HepG2 (cell line): ENCODE data around the gene GUK1. TPM values are rescaled to one million over a fixed set of nuclear protein-coding genes. Genes with fewer than 3 reads are reported as not detected.

ENCODE experiments used
- ARNTL ChIP-seq: sonication (generic); formaldehyde crosslinking; IDR thresholded peaks from 2 replicates; pipeline ENCODE4 v1.4.0; 2020; ENCODE audit warnings: mild to moderate bottlenecking, missing genetic modification reagents
- MEF2D ChIP-seq: sonication (generic); formaldehyde crosslinking; IDR thresholded peaks from 2 replicates; pipeline ENCODE4 v1.5.1; 2020; ENCODE audit warnings: mild to moderate bottlenecking, missing genetic modification reagents
- MIER2 ChIP-seq: IDR thresholded peaks from 2 replicates; pipeline ENCODE4 v1.6.1; 2016; ENCODE audit warnings: missing biosample characterization, missing genetic modification reagents
- MYNN ChIP-seq: sonication (generic); formaldehyde crosslinking; IDR thresholded peaks from 2 replicates; pipeline ENCODE4 v1.4.0; 2020; ENCODE audit warnings: mild to moderate bottlenecking, low read depth, missing genetic modification reagents
- PAF1 ChIP-seq: IDR thresholded peaks from 2 replicates; pipeline ENCODE4 v1.6.1; 2016; ENCODE audit warnings: missing genetic modification reagents, missing compliant biosample characterization
- SRSF1 ChIP-seq: fragments of 200-400 bp; formaldehyde crosslinking; optimal IDR thresholded peaks from 2 replicates; pipeline ENCODE3; 2017; ENCODE audit warnings: mild to moderate bottlenecking, low read depth, low read length, moderate library complexity
- U2AF2 ChIP-seq: fragments of 200-400 bp; formaldehyde crosslinking; IDR thresholded peaks from 2 replicates; pipeline ENCODE4 v1.6.1; 2017; ENCODE audit warnings: low read depth, mild to moderate bottlenecking, low read length
- ZFP1 ChIP-seq: IDR thresholded peaks from 2 replicates; pipeline ENCODE4 v1.6.1; 2016
- ZFP36L1 ChIP-seq: sonication (generic); formaldehyde crosslinking; IDR thresholded peaks from 2 replicates; pipeline ENCODE4 v1.8.0; 2022; ENCODE audit warnings: mild to moderate bottlenecking, missing genetic modification reagents, moderate library complexity
- ZNF121 ChIP-seq: sonication (generic); formaldehyde crosslinking; IDR thresholded peaks from 2 replicates; pipeline ENCODE4 v1.5.0; 2020; ENCODE audit warnings: mild to moderate bottlenecking, missing genetic modification reagents
- polyA plus RNA-seq, 8 experiments: library from polyadenylated mRNA; depleted of rRNA in 3 of 8; stranded (reverse) in 7 of 8; unstranded in 1 of 8; fragments of >200 nt; fragmentation: Illumina TruSeq in 4 of 8; extraction: Trizol in 4 of 8; gene quantifications; 2 replicates each; pipeline versions ENCODE4 v1.2.1 to v1.2.3, GENCODE V29; 2011 to 2016; ENCODE audit warnings: low read depth in 4 of 8, missing spikeins in 1 of 8, mixed read lengths in 1 of 8; ENCODE audit not compliant: insufficient read depth in 1 of 8
- total RNA-seq, 5 experiments: library from RNA; depleted of rRNA; stranded (reverse); fragments of >200 nt; fragmentation: Illumina TruSeq; extraction: Trizol; gene quantifications; 2 replicates each; pipeline ENCODE4 v1.2.3, GENCODE V29; 2016; ENCODE audit warnings: low read depth in 1 of 5
- TF ChIP-seq, protein P1 (sequence below): sonication (generic); formaldehyde crosslinking; IDR thresholded peaks from 2 replicates; pipeline ENCODE4 v1.5.0; 2020; ENCODE audit warnings: mild to moderate bottlenecking, missing genetic modification reagents
- TF ChIP-seq, protein P2 (sequence below): sonication (generic); formaldehyde crosslinking; IDR thresholded peaks from 2 replicates; pipeline ENCODE4 v1.4.0; 2020; ENCODE audit warnings: missing genetic modification reagents; ENCODE audit errors: not compliant biosample characterization
- TF ChIP-seq, protein P3 (sequence below): IDR thresholded peaks from 2 replicates; pipeline ENCODE4 v1.6.1; 2016; ENCODE audit warnings: mild to moderate bottlenecking
- TF ChIP-seq, protein P4 (sequence below): sonication (generic); formaldehyde crosslinking; IDR thresholded peaks from 2 replicates; pipeline ENCODE4 v1.4.0; 2020; ENCODE audit warnings: missing genetic modification reagents, borderline replicate concordance
- TF ChIP-seq, protein P5 (sequence below): sonication (generic); formaldehyde crosslinking; conservative IDR thresholded peaks from 2 replicates; pipeline ENCODE4 v1.4.0; 2020; ENCODE audit warnings: missing genetic modification reagents
- TF ChIP-seq, protein P6 (sequence below): sonication (generic); formaldehyde crosslinking; IDR thresholded peaks from 2 replicates; pipeline ENCODE4 v1.8.0; 2023; ENCODE audit warnings: mild to moderate bottlenecking, missing genetic modification reagents

GUK1 gene
- total and polyA plus RNA-seq, 2 of the 13 experiments (the other 11 are each of a cell fraction or from before 2014, with no cell fraction given), result 116 to 154 TPM

DNA sequence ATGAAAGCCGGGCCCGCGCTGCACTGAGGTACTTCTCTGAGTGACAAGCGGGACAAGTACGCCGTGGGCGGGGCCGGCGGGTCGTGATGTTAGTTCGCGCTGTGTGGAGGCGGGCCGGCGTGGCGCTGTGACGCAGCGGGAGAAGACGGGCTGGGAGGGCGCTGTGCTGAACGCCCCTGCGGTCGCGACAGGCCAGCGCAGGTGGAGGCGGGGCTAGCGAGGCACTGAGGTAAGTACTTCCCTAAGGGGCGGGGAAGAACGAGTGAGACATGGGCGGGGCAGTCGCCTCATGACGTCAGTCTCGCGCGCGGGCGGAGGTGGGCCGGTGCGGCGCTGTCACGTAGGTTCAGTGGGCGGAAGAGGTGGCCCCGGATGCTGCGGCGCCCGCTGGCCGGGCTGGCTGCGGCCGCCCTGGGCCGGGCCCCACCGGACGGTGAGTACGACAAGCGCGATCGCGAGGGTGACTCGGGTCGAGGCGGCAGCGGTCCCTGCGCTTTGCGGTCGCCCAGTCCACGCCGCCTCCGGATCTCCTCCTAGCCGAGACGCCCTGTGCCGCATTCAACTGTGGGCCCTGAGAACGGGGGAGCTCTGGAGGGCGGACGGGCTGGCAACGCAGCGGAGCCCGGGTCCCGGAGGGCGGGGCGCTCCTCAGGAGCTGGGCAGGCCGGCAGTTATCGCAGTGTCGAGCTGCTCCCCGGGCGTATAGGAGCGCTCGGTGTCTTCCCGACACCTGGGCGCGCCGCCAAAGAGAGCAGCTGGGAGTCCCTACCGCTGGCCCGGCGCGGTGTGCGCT is at the start of gene GUK1 (continued):
- TF ChIP-seq, protein P1, sequence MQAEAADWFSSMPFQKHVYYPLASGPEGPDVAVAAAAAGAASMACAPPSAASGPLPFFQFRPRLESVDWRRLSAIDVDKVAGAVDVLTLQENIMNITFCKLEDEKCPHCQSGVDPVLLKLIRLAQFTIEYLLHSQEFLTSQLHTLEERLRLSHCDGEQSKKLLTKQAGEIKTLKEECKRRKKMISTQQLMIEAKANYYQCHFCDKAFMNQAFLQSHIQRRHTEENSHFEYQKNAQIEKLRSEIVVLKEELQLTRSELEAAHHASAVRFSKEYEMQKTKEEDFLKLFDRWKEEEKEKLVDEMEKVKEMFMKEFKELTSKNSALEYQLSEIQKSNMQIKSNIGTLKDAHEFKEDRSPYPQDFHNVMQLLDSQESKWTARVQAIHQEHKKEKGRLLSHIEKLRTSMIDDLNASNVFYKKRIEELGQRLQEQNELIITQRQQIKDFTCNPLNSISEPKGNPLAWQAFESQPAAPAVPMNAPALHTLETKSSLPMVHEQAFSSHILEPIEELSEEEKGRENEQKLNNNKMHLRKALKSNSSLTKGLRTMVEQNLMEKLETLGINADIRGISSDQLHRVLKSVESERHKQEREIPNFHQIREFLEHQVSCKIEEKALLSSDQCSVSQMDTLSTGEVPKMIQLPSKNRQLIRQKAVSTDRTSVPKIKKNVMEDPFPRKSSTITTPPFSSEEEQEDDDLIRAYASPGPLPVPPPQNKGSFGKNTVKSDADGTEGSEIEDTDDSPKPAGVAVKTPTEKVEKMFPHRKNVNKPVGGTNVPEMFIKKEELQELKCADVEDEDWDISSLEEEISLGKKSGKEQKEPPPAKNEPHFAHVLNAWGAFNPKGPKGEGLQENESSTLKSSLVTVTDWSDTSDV, result no peak
- TF ChIP-seq MIER2 (CRISPR knock-in tag) (no peak), ZNF121 (CRISPR knock-in tag) (0 out of 2 replicates have a peak, but pooled peaks have one; percentile 19), SRSF1 (no peak), MYNN (no peak), MEF2D (peak; percentile 60), ZFP1 (0 out of 2 replicates have a peak, but pooled peaks have one; percentile 48), U2AF2 (no peak), ARNTL (no peak), ZFP36L1 (CRISPR knock-in tag) (peak; percentile 82; the same call in 1 of the 2 replicates), PAF1 (no peak)
- TF ChIP-seq, protein P2, sequence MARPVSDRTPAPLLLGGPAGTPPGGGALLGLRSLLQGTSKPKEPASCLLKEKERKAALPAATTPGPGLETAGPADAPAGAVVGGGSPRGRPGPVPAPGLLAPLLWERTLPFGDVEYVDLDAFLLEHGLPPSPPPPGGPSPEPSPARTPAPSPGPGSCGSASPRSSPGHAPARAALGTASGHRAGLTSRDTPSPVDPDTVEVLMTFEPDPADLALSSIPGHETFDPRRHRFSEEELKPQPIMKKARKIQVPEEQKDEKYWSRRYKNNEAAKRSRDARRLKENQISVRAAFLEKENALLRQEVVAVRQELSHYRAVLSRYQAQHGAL, result peak; percentile 36
- TF ChIP-seq, protein P3, sequence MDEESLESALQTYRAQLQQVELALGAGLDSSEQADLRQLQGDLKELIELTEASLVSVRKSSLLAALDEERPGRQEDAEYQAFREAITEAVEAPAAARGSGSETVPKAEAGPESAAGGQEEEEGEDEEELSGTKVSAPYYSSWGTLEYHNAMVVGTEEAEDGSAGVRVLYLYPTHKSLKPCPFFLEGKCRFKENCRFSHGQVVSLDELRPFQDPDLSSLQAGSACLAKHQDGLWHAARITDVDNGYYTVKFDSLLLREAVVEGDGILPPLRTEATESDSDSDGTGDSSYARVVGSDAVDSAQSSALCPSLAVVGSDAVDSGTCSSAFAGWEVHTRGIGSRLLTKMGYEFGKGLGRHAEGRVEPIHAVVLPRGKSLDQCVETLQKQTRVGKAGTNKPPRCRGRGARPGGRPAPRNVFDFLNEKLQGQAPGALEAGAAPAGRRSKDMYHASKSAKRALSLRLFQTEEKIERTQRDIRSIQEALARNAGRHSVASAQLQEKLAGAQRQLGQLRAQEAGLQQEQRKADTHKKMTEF (CRISPR knock-in tag), result peak; percentile 85
- TF ChIP-seq, protein P4, sequence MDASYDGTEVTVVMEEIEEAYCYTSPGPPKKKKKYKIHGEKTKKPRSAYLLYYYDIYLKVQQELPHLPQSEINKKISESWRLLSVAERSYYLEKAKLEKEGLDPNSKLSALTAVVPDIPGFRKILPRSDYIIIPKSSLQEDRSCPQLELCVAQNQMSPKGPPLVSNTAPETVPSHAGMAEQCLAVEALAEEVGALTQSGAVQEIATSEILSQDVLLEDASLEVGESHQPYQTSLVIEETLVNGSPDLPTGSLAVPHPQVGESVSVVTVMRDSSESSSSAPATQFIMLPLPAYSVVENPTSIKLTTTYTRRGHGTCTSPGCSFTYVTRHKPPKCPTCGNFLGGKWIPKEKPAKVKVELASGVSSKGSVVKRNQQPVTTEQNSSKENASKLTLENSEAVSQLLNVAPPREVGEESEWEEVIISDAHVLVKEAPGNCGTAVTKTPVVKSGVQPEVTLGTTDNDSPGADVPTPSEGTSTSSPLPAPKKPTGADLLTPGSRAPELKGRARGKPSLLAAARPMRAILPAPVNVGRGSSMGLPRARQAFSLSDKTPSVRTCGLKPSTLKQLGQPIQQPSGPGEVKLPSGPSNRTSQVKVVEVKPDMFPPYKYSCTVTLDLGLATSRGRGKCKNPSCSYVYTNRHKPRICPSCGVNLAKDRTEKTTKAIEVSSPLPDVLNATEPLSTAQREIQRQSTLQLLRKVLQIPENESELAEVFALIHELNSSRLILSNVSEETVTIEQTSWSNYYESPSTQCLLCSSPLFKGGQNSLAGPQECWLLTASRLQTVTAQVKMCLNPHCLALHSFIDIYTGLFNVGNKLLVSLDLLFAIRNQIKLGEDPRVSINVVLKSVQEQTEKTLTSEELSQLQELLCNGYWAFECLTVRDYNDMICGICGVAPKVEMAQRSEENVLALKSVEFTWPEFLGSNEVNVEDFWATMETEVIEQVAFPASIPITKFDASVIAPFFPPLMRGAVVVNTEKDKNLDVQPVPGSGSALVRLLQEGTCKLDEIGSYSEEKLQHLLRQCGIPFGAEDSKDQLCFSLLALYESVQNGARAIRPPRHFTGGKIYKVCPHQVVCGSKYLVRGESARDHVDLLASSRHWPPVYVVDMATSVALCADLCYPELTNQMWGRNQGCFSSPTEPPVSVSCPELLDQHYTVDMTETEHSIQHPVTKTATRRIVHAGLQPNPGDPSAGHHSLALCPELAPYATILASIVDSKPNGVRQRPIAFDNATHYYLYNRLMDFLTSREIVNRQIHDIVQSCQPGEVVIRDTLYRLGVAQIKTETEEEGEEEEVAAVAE, result no peak
- TF ChIP-seq, protein P5, sequence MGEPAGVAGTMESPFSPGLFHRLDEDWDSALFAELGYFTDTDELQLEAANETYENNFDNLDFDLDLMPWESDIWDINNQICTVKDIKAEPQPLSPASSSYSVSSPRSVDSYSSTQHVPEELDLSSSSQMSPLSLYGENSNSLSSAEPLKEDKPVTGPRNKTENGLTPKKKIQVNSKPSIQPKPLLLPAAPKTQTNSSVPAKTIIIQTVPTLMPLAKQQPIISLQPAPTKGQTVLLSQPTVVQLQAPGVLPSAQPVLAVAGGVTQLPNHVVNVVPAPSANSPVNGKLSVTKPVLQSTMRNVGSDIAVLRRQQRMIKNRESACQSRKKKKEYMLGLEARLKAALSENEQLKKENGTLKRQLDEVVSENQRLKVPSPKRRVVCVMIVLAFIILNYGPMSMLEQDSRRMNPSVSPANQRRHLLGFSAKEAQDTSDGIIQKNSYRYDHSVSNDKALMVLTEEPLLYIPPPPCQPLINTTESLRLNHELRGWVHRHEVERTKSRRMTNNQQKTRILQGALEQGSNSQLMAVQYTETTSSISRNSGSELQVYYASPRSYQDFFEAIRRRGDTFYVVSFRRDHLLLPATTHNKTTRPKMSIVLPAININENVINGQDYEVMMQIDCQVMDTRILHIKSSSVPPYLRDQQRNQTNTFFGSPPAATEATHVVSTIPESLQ (CRISPR knock-in tag), result no peak
- TF ChIP-seq, protein P6, sequence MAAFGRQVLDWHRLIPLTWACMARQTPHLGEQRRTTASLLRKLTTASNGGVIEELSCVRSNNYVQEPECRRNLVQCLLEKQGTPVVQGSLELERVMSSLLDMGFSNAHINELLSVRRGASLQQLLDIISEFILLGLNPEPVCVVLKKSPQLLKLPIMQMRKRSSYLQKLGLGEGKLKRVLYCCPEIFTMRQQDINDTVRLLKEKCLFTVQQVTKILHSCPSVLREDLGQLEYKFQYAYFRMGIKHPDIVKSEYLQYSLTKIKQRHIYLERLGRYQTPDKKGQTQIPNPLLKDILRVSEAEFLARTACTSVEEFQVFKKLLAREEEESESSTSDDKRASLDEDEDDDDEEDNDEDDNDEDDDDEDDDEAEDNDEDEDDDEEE (CRISPR knock-in tag), result peak; percentile 80
- TF ChIP-seq, all 625 proteins: peak for 242
